ENCODE data around the gene PROZ.

DNA sequence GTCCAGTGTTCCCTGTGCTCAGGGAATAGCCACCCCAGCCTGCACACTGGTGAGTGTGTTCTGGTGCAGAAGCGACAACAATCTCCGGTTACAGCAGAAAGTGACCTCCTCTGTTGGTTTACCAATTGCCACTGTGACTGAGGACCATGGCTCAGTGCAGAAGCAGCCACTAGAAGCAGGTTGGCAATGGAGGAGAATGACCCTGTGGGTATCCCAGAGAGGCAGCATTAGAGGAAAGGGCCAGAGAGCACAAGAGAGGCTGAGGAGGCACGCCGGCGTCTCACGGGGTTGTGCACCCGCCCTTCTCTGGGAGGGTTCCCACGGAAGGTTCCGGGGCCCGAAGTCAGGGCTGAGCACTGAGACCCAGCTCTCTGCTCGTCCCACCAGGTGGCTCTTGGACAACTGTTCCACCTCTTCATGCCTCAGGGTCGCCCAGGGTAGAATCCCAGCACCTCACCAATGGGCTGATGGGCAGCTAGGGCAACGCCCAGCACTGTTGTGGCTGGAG lies 14.0 kb downstream of the PROZ start:
- TF ChIP-seq GATA2 (IDR thresholded peaks at IDR 0.05; ENCODE audit: low read depth, low read length) (no peak), GATA3 (IDR thresholded peaks at IDR 0.05; ENCODE audit: low read depth, low read length) (no peak)
